ENCODE measurements around the gene PTH2.

Gene PTH2

DNA sequence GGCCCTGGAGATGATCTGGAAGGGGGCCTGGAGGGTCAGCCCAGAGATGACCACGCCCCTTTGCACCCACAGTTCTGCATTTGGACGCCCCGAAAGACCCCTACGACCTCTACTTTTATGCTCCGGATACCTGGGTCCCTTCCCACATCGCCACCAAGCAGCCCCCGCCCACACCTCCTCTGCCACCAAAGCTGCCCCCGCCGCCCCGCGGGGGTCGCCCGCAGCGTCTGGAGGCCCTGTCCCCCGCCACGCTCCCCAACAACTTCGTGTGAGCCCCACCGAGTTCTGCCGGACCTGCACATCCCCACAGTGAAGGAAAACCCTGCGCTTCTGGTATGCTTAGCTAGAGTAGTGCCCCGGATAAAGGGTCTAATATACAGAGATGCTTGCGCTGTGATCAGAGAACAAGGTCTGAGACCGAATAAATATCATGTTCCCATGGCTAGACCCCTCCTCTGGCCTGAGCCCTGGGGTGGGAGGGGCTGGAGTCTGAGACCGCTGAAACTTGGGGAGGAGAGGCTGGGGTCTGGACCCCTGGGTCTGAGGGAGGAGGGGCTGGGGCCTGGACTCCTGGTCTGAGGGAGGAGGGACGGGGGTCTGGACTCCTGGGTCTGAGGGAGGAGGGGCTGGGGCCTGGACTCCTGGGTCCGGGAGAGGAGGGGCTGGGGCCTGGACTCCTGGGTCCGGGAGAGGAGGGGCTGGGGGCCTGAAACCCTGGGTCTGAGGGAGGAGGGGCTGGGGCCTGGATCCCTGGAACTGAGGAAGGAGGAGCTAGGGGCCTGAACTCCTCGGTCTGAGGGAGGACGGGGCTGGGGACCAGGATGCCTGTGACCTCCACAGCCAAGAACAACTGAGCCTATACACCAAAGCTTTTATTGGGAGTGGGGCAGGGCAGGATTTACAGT is 5.6 kb upstream of the PTH2 start:
- no peak for DNase-seq (ENCODE audit: extremely low read depth, low read depth)
- no peak for TF ChIP-seq CTCF (IDR thresholded peaks at IDR 0.05; ENCODE audit: low read depth, low read length)

- DNase-seq (ENCODE audit: extremely low read depth, low read depth), result no peak
- TF ChIP-seq CTCF (IDR thresholded peaks at IDR 0.05; ENCODE audit: low read depth, low read length), result no peak
Measured at GRCh38 chr19:49427855-49428546, 4.8 kb upstream of the PTH2 start.

- no peak for DNase-seq (ENCODE audit: extremely low read depth, low read depth)
- TF ChIP-seq CTCF (IDR thresholded peaks at IDR 0.05; ENCODE audit: low read depth, low read length), result no peak
Measured at GRCh38 chr19:49427339-49427738, 4.1 kb upstream of the PTH2 start.

DNA sequence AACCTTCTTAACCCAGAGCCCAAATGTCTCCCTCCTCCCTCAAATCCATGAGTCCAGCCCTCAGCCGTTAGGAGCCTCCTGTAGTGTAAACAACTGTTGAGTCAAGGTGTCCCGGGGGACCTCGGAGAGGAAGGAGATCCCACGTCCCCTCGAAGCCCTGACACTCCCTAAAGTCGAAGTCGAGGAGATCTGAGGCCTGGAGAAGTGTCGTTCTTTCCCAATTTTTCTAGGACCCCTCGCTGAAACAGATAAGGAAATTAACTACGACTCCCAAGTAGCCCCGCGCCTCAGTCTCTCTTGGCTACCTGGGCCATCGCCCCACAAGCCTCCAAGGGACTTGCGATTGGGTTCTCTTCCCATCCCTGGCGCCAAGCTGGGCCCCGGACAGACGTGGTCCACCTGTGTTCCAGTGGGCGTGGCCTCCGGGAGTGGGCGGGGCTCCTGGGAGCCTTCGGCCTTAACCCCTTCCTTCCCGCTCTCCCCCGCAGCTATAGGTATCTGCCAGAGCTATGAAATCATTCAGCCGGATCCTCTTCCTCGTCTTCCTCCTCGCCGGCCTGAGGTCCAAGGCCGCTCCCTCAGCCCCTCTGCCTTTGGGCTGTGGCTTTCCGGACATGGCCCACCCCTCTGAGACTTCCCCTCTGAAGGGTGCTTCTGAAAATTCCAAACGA is 2.8 kb upstream of the PTH2 start:
- no peak for DNase-seq (ENCODE audit: extremely low read depth, low read depth)
- TF ChIP-seq CTCF (IDR thresholded peaks at IDR 0.05; ENCODE audit: low read depth, low read length), result no peak

GRCh38 chr19:49425178-49425577 is 1.9 kb upstream of the PTH2 start, which contains the start of gene GFY:
TSS of gene GFY (plus strand) at chr19:49425388. CDS start at chr19:49426431, 1,043 bp downstream.
- DNase-seq (ENCODE audit: extremely low read depth, low read depth), result no peak
- TF ChIP-seq CTCF (IDR thresholded peaks at IDR 0.05; ENCODE audit: low read depth, low read length), result no peak

DNA sequence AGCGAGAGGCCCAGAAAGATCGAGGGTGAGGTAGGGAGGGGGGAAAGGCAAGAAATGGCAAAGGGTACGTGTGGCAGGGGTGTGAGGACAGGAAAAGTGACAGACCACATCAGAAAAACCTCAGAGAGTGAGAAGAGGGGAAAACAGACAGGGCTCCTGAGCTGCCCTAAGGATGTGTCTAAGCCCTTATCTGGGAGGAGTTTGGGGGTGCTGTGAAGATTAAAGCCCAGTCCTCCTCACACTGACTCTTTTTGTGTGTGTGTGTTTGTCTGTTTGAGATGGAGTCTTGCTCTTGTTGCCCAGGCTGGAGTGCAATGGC is 703 bp upstream of the PTH2 start:
- no peak for TF ChIP-seq CTCF (IDR thresholded peaks at IDR 0.05; ENCODE audit: low read depth, low read length)

More for the DNA sequence above, 703 bp upstream of the PTH2 start:
- no peak for DNase-seq (ENCODE audit: extremely low read depth, low read depth)

All from AG09319 (cell line).